A549 (cell line): ENCODE measurements around the gene TMEM121B. TPM values are rescaled to one million over a fixed set of nuclear protein-coding genes. Genes with fewer than 3 reads are reported as not detected.

Experiments used
- ATAC-seq, 2 experiments: fragments of 200-7000 bp in 1 of 2; fragments of >200 bp in 1 of 2; cut with Nextera tagmentation in 1 of 2; cut with Tn5 transposase in 1 of 2; 3 replicates each; pipeline versions ENCODE4 v1.8.0 to v1.9.1; 2018 to 2020; ENCODE audit warnings: mild to moderate bottlenecking in 1 of 2, moderate library complexity in 1 of 2
- CTCF ChIA-PET: fragments of 300-600 bp; sonication (Branson Sonifier 250); formaldehyde crosslinking; extraction: SDS; loops from one replicate; lab custom pipeline; 2021; ENCODE audit warnings: antibody characterized with exemption, inconsistent platforms; lab: Yijun Ruan, JAX
- POLR2A ChIA-PET: fragments of 350-600 bp; formaldehyde crosslinking; extraction: SDS; loops from one replicate; lab custom pipeline; 2021; ENCODE audit warnings: antibody characterized with exemption, inconsistent platforms; lab: Yijun Ruan, JAX
- DNase-seq, 2 experiments: peaks; one replicate each; pipeline versions ENCODE4 v3.0.0 to v3.0.0-alpha.2; 2011 to 2016; ENCODE audit warnings: low read depth in 1 of 2, low spot score in 1 of 2
- FAIRE-seq: peaks from 2 replicates; lab custom pipeline; 2011; peaks lifted over from hg19 to GRCh38; lab: Jason Lieb, UNC
- H3K27ac ChIP-seq, 2 experiments: fragments of >200 bp; sonication (Bioruptor Twin); formaldehyde crosslinking; 3 replicates each; pipeline ENCODE4 v1.5.1; 2016 to 2017
- H3K4me1 ChIP-seq: fragments of >200 bp; sonication (Bioruptor Twin); formaldehyde crosslinking; 3 replicates; pipeline ENCODE4 v1.6.1; 2016
- H3K4me2 ChIP-seq: fragments of >200 bp; sonication (Bioruptor Twin); formaldehyde crosslinking; 3 replicates; pipeline ENCODE4 v1.6.1; 2016
- H3K4me3 ChIP-seq: fragments of >200 bp; sonication (Bioruptor Twin); formaldehyde crosslinking; 3 replicates; pipeline ENCODE4 v1.5.1; 2016
- H3K9me3 ChIP-seq: fragments of >200 bp; sonication (Bioruptor Twin); formaldehyde crosslinking; 3 replicates; pipeline ENCODE4 v1.6.1; 2016
- BHLHE40 ChIP-seq: IDR thresholded peaks from 2 replicates; pipeline ENCODE4 v1.6.1; 2012; ENCODE audit warnings: low read depth, low read length, inconsistent platforms
- CBX2 ChIP-seq: fragments of 200-600 bp; sonication (generic); IDR thresholded peaks from 2 replicates; pipeline ENCODE4 v1.6.1; 2016; ENCODE audit warnings: low read depth, mild to moderate bottlenecking, borderline replicate concordance
- CEBPB ChIP-seq, 2 experiments: fragments of >200 bp in 1 of 2; sonication (Bioruptor Twin) in 1 of 2; formaldehyde crosslinking in 1 of 2; IDR thresholded peaks; 2 replicates each; pipeline ENCODE4 v1.6.1; 2012 to 2016
- CHD2 ChIP-seq: fragments of 150-350 bp; IDR thresholded peaks from 2 replicates; pipeline ENCODE4 v1.6.1; 2014; ENCODE audit warnings: low read length; ENCODE audit not compliant: partially characterized antibody
- CHD4 ChIP-seq: fragments of 200-600 bp; sonication (generic); IDR thresholded peaks from 2 replicates; pipeline ENCODE4 v1.6.1; 2016; ENCODE audit warnings: antibody characterized with exemption, mild to moderate bottlenecking, borderline replicate concordance
- CTCF ChIP-seq: fragments of >200 bp; sonication (Bioruptor Twin); formaldehyde crosslinking; IDR thresholded peaks from 3 replicates; pipeline ENCODE4 v1.5.1; 2016
- ELK1 ChIP-seq: fragments of 150-350 bp; IDR thresholded peaks from 2 replicates; pipeline ENCODE4 v1.6.1; 2014; ENCODE audit warnings: low read depth, mild to moderate bottlenecking, low read length
- EP300 ChIP-seq, 2 experiments: fragments of >200 bp; sonication (Bioruptor Twin); formaldehyde crosslinking; IDR thresholded peaks; 2 replicates in 1 of 2; 3 replicates in 1 of 2; pipeline ENCODE4 v1.6.1; 2016 to 2017
- FOSB ChIP-seq: fragments of 250-450 bp; sonication (Bioruptor Pico); IDR thresholded peaks from 2 replicates; pipeline ENCODE4 v1.5.0; 2020; ENCODE audit warnings: mild to moderate bottlenecking, moderate library complexity
- FOSL2 ChIP-seq, 2 experiments: fragments of 450-650 bp in 1 of 2; fragments of >200 bp in 1 of 2; sonication (Bioruptor Twin) in 1 of 2; formaldehyde crosslinking; IDR thresholded peaks; 2 replicates each; pipeline versions ENCODE4 v1.5.0 to v1.6.1; 2016 to 2020; ENCODE audit warnings: mild to moderate bottlenecking in 1 of 2, moderate library complexity in 1 of 2
- FOXS1 ChIP-seq: fragments of 250-450 bp; sonication (Bioruptor Pico); IDR thresholded peaks from 2 replicates; pipeline ENCODE4 v1.5.0; 2020; ENCODE audit warnings: mild to moderate bottlenecking, moderate library complexity
- HES2 ChIP-seq: fragments of >200 bp; sonication (Bioruptor Twin); formaldehyde crosslinking; IDR thresholded peaks from 2 replicates; pipeline ENCODE4 v1.6.1; 2016
- HOXA7 ChIP-seq: fragments of 250-450 bp; sonication (Bioruptor Pico); IDR thresholded peaks from 2 replicates; pipeline ENCODE4 v1.5.0; 2020; ENCODE audit warnings: mild to moderate bottlenecking, moderate library complexity
- HOXB13 ChIP-seq: fragments of 250-450 bp; sonication (Bioruptor Pico); IDR thresholded peaks from 2 replicates; pipeline ENCODE4 v1.5.0; 2020; ENCODE audit warnings: low read depth, mild to moderate bottlenecking, moderate library complexity
- HOXB5 ChIP-seq: fragments of 250-450 bp; sonication (Bioruptor Pico); IDR thresholded peaks from 2 replicates; pipeline ENCODE4 v1.5.0; 2020; ENCODE audit warnings: mild to moderate bottlenecking, moderate library complexity
- JUN ChIP-seq, 2 experiments: fragments of >200 bp; sonication (Bioruptor Twin); formaldehyde crosslinking; IDR thresholded peaks; 2 replicates in 1 of 2; 3 replicates in 1 of 2; pipeline ENCODE4 v1.6.1; 2016 to 2017
- JUNB ChIP-seq: fragments of >200 bp; sonication (Bioruptor Twin); formaldehyde crosslinking; IDR thresholded peaks from 2 replicates; pipeline ENCODE4 v1.6.1; 2016
- KDM5A ChIP-seq: fragments of 200-600 bp; sonication (generic); IDR thresholded peaks from 2 replicates; pipeline ENCODE4 v1.6.1; 2016; ENCODE audit warnings: antibody characterized with exemption, mild to moderate bottlenecking
- MAFK ChIP-seq: fragments of 450-650 bp; IDR thresholded peaks from 2 replicates; pipeline ENCODE4 v1.6.1; 2014; ENCODE audit not compliant: partially characterized antibody
- MAX ChIP-seq: IDR thresholded peaks from 2 replicates; pipeline ENCODE4 v1.6.1; 2012
- MAZ ChIP-seq: fragments of 150-350 bp; IDR thresholded peaks from 2 replicates; pipeline ENCODE4 v1.6.1; 2014; ENCODE audit warnings: antibody characterized with exemption, low read depth, low read length, borderline replicate concordance
- POLR2A ChIP-seq: IDR thresholded peaks from 2 replicates; pipeline ENCODE4 v1.6.1; 2012; ENCODE audit warnings: mild to moderate bottlenecking, low read length
- POLR2AphosphoS2 ChIP-seq: conservative IDR thresholded peaks from 2 replicates; pipeline ENCODE4 v1.6.1; 2012; ENCODE audit warnings: low read length, improper control_type of control experiment, inconsistent platforms
- SMC3 ChIP-seq: fragments of >200 bp; sonication (Bioruptor Twin); formaldehyde crosslinking; IDR thresholded peaks from 3 replicates; pipeline ENCODE4 v1.6.1; 2018; ENCODE audit warnings: inconsistent platforms
- TFCP2L1 ChIP-seq: fragments of 250-450 bp; sonication (Bioruptor Pico); IDR thresholded peaks from 2 replicates; pipeline ENCODE4 v1.5.0; 2021; ENCODE audit warnings: mild to moderate bottlenecking
- ZC3H11A ChIP-seq: fragments of 450-650 bp; IDR thresholded peaks from 2 replicates; pipeline ENCODE4 v1.6.1; 2014; ENCODE audit warnings: antibody characterized with exemption, mild to moderate bottlenecking
- ZFP36 ChIP-seq: fragments of 450-650 bp; IDR thresholded peaks from 2 replicates; pipeline ENCODE4 v1.6.1; 2014; ENCODE audit warnings: borderline replicate concordance; ENCODE audit not compliant: partially characterized antibody
- ZSCAN20 ChIP-seq: fragments of 250-450 bp; sonication (Bioruptor Pico); IDR thresholded peaks from 2 replicates; pipeline ENCODE4 v1.8.0; 2022; ENCODE audit warnings: mild to moderate bottlenecking, moderate library complexity
- WGBS: methylation state at CpG from one replicate; pipeline ENCODE4 v1.1.6; 2017; ENCODE audit errors: missing lambda C conversion rate; 5-methylcytosine and 5-hydroxymethylcytosine counted together
- polyA plus RNA-seq, 4 experiments: library from polyadenylated mRNA; depleted of rRNA in 3 of 4; stranded (reverse); fragments of >200 nt; fragmentation: RNase III in 1 of 4; extraction: RNeasy Plus Mini Kit Qiagen cat#74134 plus additional on column Dnase treatment in 1 of 4; gene quantifications; 2 replicates in 3 of 4; 3 replicates in 1 of 4; pipeline ENCODE4 v1.2.3, GENCODE V29; 2011 to 2017
- TF ChIP-seq, protein P1 (sequence below): IDR thresholded peaks from 2 replicates; pipeline ENCODE4 v1.6.1; 2012; ENCODE audit warnings: low read depth, borderline replicate concordance
- TF ChIP-seq, protein P2 (sequence below): fragments of 450-650 bp; IDR thresholded peaks from 2 replicates; pipeline ENCODE4 v1.6.1; 2014; ENCODE audit warnings: antibody characterized with exemption

The TMEM121B gene
- polyA plus RNA-seq, 2 of the 4 experiments (the other 2 are of a cell fraction): 0.03 to 0.08 TPM

DNA sequence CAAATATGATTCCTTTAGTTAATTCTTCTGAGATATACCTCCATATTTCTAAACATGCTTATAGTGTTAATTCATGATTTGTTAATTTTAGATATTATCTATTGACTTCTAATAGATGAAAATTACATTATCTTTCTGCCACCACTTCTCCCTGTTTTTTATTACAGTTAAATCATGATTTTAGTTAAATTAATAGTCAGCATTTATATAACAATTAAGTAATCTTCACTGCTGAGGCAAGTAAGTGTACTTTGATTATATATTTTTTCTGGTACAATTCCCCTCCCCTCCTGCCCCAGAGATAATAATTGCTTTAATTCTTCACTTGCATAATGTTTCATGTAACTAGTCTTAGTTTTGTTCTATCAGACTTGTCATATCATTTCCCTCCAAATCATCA lies 30.6 kb downstream of the TMEM121B start:
- ATAC-seq (no peak), FAIRE-seq (no peak), DNase-seq (no peak)
- ChIA-PET POLR2A (no interaction called here), CTCF (no interaction called here)
- no peak overlapping the region for H3K27ac ChIP-seq
- H3K4me1 ChIP-seq: no peaks in the 10 kb centered on the region
- no peak for TF ChIP-seq ELK1
- no peak for TF ChIP-seq HOXB5
- TF ChIP-seq CTCF: no peak
- TF ChIP-seq HES2: no peak
- no peak for TF ChIP-seq HOXB13
- TF ChIP-seq HOXA7 (CRISPR knock-in tag): no peak
- no peak for TF ChIP-seq MAZ
- TF ChIP-seq MAFK: no peak
- TF ChIP-seq FOSB: no peak
- no peak for TF ChIP-seq CHD4
- no peak for TF ChIP-seq JUNB
- TF ChIP-seq FOXS1 (CRISPR knock-in tag): no peak
- TF ChIP-seq, protein P1, sequence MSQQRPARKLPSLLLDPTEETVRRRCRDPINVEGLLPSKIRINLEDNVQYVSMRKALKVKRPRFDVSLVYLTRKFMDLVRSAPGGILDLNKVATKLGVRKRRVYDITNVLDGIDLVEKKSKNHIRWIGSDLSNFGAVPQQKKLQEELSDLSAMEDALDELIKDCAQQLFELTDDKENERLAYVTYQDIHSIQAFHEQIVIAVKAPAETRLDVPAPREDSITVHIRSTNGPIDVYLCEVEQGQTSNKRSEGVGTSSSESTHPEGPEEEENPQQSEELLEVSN: no peak
- TF ChIP-seq CHD2: no peak
- no peak for TF ChIP-seq ZFP36
- TF ChIP-seq TFCP2L1 (CRISPR knock-in tag): no peak
- no peak for TF ChIP-seq POLR2A
- TF ChIP-seq, protein P2, sequence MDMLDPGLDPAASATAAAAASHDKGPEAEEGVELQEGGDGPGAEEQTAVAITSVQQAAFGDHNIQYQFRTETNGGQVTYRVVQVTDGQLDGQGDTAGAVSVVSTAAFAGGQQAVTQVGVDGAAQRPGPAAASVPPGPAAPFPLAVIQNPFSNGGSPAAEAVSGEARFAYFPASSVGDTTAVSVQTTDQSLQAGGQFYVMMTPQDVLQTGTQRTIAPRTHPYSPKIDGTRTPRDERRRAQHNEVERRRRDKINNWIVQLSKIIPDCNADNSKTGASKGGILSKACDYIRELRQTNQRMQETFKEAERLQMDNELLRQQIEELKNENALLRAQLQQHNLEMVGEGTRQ: no peak
- TF ChIP-seq BHLHE40: no peak
- no peak for TF ChIP-seq KDM5A
- H3K4me2 ChIP-seq: no peak overlapping the region
- H3K4me3 ChIP-seq: no peak overlapping the region
- no peaks in the 10 kb centered on the region for H3K9me3 ChIP-seq

DNA sequence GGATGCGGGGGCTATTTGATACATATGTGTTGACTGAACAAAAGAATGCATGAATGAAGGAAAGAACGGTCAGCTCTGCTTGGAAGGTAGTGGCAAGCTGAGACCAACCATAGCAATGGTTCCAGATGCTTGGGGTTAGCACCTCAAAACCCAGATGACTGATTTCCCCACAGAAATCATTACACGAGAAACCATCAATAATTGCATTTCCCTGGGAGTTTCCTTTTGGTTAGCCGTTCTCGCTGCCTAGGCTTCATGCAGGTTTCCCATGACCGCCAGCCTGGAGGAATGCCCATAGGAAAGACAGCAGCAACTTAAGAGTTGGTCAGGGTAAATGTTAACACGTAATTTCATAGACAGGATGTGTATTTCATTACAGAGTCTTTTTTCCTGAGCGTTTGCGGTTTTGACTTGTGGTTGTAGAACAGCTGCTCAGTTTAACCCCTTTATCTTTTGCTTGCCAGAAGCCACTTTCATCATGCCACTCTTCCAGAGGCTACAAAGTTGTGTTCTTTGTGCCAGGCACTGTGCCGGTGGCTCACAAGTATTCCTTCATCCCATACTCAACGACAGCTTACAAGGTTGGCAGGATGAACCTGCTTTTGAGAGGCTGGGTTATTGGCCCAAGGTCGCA lies 33.5 kb downstream of the TMEM121B start:
- ChIA-PET CTCF (interaction anchor here (1.6 to 3.7 kb wide), 2 partner anchors 84 to 414 kb away, joined by 4 to 11 read pairs; no protein-coding TSS in a partner anchor), POLR2A (no interaction called here)
- DNase-seq (no peak), FAIRE-seq (no peak), ATAC-seq (no peak)
- Histone ChIP-seq H3K4me3 (no peak overlapping the region), H3K4me1 (peaks cover 3% of the 10 kb centered on the region; the same call in 1 of the 3 replicates), H3K9me3 (no peaks in the 10 kb centered on the region), H3K4me2 (no peak overlapping the region), H3K27ac (no peak overlapping the region)
- WGBS: 94% methylated on average over 12 of the region's 12 CpGs
- TF ChIP-seq POLR2AphosphoS2: no peak
- TF ChIP-seq, protein P2: no peak
- TF ChIP-seq SMC3: no peak
- no peak for TF ChIP-seq KDM5A
- TF ChIP-seq ZC3H11A: no peak
- no peak for TF ChIP-seq FOSL2 (IDR thresholded peaks at IDR 0.05)
- TF ChIP-seq FOSL2 (CRISPR knock-in tag; IDR thresholded peaks at IDR 0.05): no peak
- TF ChIP-seq CBX2: no peak
- TF ChIP-seq MAX: no peak
- TF ChIP-seq TFCP2L1 (CRISPR knock-in tag): no peak
- TF ChIP-seq ZSCAN20 (CRISPR knock-in tag): no peak
- TF ChIP-seq HOXA7 (CRISPR knock-in tag): no peak
- TF ChIP-seq JUN (IDR thresholded peaks at IDR 0.05): no peak
- no peak for TF ChIP-seq BHLHE40
- no peak for TF ChIP-seq CEBPB (IDR thresholded peaks at IDR 0.05)
- TF ChIP-seq EP300 (IDR thresholded peaks at IDR 0.05): no peak
- TF ChIP-seq, protein P1: no peak
